Left colon (tissue), 2 donors: ENCODE data around the gene FLT4. TPM values are rescaled to one million over a fixed set of nuclear protein-coding genes. Genes with fewer than 3 reads are reported as not detected.

Experiments
- ATAC-seq: fragments of 200-7000 bp; cut with Tn5 transposase; one replicate; pipeline ENCODE4 v1.9.1; 2020; ENCODE audit warnings: mild to moderate bottlenecking, moderate library complexity
- DNase-seq, 2 donors: peaks; one replicate each; pipeline ENCODE4 v3.0.0-alpha.2; 2020
- intact Hi-C, 2 donors: fragments of 100-400 bp; cut with DNase I in 1 of 2; cut with micrococcal nuclease in 1 of 2; formaldehyde crosslinking; loops; one replicate each; pipeline versions ENCODE4 v1.11.2 to v1.14.0; 2022; cut with DNase I, micrococcal nuclease
- total RNA-seq, 2 donors: library from RNA; stranded (reverse); fragmentation: NEBNext Ultra II Directional; extraction: Animal tissue kit (Norgen Biotek cat#: 25700); gene quantifications; one replicate each; pipeline ENCODE4 v1.2.1, GENCODE V29; 2021
- donor health status: DM: no; HTN: no; CAD: no.
- donor health status: DM: yes; HTN: yes; CAD: no.

The FLT4 gene
- total RNA-seq, 2 donors from 2014 or later: 3.8 to 4.7 TPM

- no peak for ATAC-seq
- intact Hi-C loops: no loop called here
- no peak for DNase-seq
Measured at GRCh38 chr5:180631549-180632383, 17.6 kb downstream of the FLT4 start.

GRCh38 chr5:180630426-180630825 lies 19.0 kb downstream of the FLT4 start:
- intact Hi-C loops: no loop called here
- DNase-seq (no peak), ATAC-seq (no peak)

DNA sequence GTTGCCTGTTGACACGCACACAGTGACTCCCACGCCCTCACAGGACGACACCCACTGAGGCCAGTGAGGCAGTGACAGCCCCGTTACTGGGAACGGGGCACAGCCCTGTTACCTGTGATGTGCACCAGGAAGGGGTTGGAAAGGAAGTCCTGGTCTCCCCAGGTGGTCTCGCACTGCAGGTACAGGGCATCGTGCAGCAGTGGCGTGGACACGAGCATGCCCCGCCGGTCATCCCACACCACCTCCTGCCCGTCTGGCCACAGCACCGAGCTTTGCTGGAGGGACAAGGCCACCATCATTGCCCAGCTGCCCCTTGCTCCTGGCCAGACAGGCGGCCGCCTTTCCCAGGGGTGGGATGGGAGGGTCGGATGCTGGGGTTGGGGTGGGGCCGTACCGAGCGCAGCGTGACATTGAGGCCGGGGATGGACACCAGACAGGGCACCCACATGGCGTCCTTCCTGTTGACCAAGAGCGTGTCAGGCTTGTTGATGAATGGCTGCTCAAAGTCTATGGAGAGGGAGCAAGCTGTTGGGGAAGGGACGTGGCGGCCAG lies 19.5 kb downstream of the FLT4 start:
- no peak for DNase-seq
- intact Hi-C loops: no loop called here
- ATAC-seq: no peak

DNA sequence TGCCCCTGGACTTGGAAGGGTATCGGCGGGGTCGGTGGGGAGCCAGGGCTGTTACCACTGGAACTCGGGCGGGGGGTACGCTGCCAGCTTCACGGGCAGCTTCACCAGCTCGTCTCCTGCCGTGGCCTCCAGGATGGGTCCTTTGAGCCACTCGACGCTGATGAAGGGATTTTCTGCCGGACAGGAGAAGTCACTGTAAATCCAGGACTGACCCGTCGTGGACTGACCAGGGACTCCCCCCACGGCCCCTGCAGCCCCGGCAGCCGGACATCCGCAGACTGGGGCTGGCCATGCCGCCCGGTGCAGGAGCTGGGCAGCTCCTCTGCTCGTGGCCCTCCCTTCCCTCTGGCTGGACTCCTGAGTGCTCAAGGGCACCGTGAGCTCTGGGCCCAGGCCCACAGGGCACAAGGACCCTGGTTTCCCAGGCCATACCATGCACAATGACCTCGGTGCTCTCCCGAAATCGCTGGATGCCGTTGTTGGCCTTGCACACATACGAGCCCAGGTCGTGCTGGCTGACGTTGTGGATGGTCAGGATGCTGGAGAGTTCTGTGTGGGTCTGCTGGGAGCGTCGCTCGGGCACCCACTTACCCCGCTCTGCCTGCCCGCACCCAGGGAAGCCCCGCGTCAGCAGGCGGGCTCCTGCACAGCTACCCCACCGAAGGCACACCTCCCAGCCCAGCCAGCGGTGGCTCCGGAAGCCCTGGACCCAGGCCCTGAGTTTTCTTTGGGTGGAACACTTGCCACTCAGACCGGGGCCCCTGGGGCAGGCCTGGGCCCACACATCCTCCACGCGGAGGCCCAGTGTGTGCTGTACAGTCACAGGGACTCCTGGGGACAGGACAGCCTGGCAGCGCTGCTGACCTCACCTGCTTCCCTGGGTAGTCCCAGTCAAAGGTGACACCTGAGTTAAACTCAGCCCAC lies 20.3 kb downstream of the FLT4 start:
- intact Hi-C loops: no loop called here
- ATAC-seq (no peak), DNase-seq (no peak)

- ATAC-seq: no peak
- DNase-seq: no peak
- intact Hi-C loops: no loop called here
Measured at GRCh38 chr5:180628211-180628610, 21.2 kb downstream of the FLT4 start.

DNA sequence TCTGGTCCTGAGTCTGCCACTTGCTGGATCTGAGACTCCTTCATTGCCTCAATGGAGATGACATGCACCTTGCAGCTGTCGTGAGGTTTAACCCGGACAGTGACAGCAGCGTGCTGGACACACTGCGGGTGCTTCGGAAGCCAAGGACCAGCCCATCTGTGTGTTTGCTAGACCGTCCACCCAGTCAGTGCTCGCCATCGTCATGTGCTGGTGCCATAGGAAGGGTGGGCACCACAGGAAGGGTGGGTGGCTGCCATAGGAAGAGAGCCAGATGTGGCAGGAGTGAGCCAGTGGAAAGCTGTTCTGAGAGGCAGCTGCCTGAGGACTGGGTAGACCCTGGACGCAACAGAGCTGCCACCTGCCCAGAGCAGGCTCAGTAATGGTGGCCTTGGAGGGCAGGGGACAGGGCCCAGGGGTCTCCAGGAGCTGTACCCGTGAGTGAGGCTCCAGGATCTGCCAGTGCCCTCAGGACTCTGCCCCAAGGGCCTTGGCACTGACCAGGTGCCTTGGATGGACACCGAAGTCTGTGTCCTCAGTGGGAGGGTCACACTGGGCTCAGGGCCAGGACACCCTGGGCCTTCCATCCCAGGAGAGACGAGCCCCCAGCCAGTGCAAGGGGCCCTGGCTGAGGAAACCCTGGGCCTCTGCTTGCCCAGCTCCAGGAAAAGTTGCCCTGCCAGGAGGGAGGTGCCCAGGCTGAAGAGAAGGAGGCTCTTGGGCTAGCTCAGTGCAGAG lies 21.8 kb downstream of the FLT4 start:
- ATAC-seq (no peak), DNase-seq (no peak)
- intact Hi-C loops: no loop called here

- ATAC-seq: no peak
- intact Hi-C loops: no loop called here
- no peak for DNase-seq
Measured at GRCh38 chr5:180626661-180627385, 22.6 kb downstream of the FLT4 start.

GRCh38 chr5:180625791-180626660 lies 23.4 kb downstream of the FLT4 start:
- no peak for ATAC-seq
- no peak for DNase-seq
- intact Hi-C loops: no loop called here

DNA sequence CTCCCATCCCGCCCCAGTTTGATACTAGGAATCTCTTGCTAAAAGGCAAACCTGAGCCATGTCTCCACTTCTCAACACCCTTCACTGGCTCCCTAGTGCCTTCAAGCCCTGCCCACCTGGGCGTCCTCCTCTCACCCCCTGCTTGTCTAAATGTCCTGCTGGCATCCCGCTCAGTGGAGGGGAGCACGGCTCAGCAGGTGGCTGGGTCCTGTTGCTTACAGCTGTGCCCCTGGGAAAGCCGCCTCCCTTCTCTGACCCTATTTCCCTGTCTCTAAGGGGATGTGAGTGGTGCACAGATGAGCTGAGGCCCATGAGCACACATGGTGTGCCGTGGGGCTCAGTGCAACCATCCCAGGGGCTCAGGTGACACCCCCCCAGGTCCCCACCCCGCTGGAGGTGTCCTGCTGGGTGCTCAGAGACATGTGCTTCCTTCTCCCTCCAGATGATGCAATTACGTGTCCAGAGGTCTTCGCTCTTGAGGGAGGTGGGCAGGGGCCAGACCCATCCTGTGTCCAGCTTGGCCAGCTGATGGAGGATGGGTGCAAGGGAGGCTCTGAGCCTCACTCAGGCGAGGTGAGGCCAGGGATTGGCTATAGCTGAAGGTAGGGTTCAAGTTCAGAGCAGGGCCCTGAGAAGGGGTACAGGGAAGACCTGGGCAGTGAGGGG lies 24.1 kb downstream of the FLT4 start:
- intact Hi-C loops: no loop called here
- ATAC-seq: no peak

GRCh38 chr5:180624587-180624986 lies 24.8 kb downstream of the FLT4 start:
- ATAC-seq (no peak), DNase-seq (no peak)
- intact Hi-C loops: no loop called here

More for the DNA sequence above, 24.1 kb downstream of the FLT4 start:
- no peak for DNase-seq

DNA sequence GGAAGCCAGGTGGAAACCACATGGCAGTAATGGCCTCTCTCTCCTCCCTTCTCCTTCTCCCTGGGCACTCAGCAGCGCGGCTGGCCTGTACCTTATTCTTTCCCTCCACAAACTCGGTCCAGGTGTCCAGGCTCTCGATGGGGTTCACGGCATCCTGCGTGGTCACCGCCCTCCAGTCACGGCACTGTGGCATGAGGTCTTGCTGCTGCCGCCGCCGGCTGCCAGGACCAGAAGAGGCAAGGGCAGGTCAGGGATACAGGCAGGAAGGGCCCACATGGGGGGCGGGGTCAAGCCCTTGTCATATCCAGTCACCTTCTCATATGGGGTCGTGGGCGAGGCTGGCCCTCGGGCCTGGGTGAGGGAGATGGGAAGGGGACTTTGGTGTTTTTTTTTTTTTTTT lies 25.6 kb downstream of the FLT4 start:
- ATAC-seq: no peak
- no peak for DNase-seq
- intact Hi-C loops: no loop called here

- DNase-seq (no peak), ATAC-seq (no peak)
- intact Hi-C loops: no loop called here
Measured at GRCh38 chr5:180623411-180623834, 26.0 kb downstream of the FLT4 start.

DNA sequence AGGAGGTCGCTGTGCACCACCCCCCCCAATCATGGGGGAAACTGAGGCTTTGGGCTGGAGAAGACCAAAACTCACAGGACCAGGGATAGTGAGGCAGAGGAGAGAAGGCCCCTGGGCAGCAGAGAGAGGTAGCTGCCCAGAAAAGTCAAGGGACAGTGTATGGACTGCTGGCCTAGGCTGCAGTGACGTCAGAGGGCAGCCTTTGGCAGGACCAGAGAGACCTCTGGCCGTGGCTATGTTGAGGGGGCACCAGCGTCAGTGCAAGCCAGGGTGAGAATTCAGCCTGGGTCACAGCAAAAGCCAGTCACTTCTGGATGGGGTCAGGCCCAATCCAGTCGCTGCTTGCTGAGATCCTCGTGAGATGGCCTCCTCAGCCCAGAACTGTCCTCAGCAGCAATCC lies 26.5 kb downstream of the FLT4 start:
- no peak for DNase-seq
- ATAC-seq: no peak
- intact Hi-C loops: no loop called here

GRCh38 chr5:180621311-180621710 lies 28.1 kb downstream of the FLT4 start:
- ATAC-seq: no peak

GRCh38 chr5:180620014-180620413 lies 29.4 kb downstream of the FLT4 start:
- no peak for DNase-seq
- ATAC-seq: no peak
- intact Hi-C loops: no loop called here

More at GRCh38 chr5:180621311-180621710, 28.1 kb downstream of the FLT4 start:
- intact Hi-C loops: no loop called here
- DNase-seq: no peak

DNA sequence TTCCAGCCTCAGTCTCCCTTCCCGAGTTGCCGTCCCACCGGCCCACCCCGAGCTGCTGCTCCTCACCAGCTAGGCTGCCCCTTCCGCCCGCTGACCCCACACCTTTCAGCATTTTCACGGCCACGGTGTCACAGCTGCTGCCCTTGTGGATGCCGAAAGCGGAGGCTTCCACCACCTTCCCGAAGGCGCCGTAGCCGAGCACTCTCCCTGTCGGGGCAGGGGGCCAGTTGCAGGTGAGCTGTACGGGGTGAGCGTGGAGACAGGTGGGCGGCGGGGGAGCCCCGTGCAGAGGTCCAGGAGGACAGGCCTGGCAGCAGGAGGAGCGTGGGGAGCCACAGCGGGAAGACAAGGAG lies 29.9 kb downstream of the FLT4 start:
- DNase-seq: no peak
- ATAC-seq: no peak
- intact Hi-C loops: no loop called here
